HG03571 (cell line): ENCODE measurements around the gene IST1.
"Not testable (repeated sequence)": the region's sequence is repeated elsewhere in the genome, so short reads cannot be mapped to it uniquely, and the experiment has no call there.

Source experiments
- ATAC-seq: cut with Tn5 transposase; IDR thresholded peaks from one replicate; pipeline ENCODE4 v1.9.1; 2021; ENCODE audit not compliant: unreplicated experiment

Gene IST1

GRCh38 chr16:71894921-71895678, at the start of gene IST1:
TSS of gene IST1 (plus strand) at chr16:71895531. CDS start at chr16:71915641, 20,110 bp downstream.
- ATAC-seq, result peak; percentile 85

DNA sequence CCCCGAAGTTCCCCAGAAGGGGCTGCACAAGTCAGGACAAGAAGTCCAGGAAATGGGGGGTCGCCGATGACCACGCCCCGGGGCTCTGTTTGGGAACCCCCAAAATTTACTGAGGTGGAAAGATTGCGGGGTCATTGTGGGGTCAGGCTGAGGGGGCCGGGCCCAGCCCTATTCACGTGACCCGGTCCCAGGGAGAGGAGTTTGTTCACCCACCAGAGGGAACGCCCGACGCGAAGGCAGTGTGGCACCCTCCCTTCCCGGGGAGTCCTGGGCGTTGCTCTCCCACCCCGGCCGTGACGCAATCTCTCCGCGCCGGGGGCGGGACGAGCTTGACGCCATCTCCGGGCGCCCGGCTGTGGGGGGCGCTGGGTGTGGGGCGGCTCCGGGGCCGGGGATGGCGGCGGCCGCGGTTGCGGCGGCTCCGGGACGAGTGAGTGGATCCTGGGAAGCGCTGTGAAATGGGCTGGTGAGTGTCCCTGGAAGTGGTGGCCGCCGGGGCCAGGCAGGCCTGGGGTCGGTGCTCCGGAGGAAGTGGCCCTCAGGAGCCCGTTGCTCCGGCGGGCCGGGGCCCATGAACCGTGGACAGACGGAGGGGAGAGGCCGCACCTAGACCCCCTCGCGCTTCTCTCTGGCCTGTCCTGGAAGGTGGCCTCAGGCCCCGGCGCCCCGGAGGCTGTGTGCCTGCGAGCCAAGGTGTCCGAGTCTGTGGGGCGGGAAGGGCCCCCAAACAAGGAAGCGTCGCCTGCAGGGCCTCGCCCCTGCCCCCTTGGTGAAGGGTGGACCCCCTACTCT, 49.5 kb upstream of the IST1 start, which contains the start of gene ATXN1L:
ATXN1L (plus strand) TSS at position 338 of the 792 bp plus-strand sequence. CDS start 3,765 bp downstream, outside the sequence.
- ATAC-seq, result peak; percentile 64

- no peak for ATAC-seq
Measured at GRCh38 chr16:71846431-71846830, 48.9 kb upstream of the IST1 start.

DNA sequence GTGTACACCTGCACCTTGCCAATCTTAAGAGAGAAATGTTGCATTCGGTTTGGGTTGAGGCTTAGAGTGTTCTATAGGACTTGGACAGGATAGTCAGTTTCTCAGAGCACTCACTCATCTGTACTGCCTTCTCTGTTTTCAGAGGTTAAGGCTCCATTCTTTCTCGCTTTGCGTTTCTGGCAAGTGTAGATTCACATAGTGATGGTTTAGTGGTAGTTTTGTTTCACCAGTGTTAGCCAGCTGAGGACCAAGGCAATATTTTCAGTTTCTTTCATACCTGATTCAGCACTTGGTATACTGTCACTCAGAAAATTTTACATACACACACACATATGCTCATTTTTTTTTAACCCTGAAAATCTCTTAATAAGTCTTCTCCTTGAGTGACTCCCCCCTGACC, 48.2 kb upstream of the IST1 start:
- no peak for ATAC-seq

DNA sequence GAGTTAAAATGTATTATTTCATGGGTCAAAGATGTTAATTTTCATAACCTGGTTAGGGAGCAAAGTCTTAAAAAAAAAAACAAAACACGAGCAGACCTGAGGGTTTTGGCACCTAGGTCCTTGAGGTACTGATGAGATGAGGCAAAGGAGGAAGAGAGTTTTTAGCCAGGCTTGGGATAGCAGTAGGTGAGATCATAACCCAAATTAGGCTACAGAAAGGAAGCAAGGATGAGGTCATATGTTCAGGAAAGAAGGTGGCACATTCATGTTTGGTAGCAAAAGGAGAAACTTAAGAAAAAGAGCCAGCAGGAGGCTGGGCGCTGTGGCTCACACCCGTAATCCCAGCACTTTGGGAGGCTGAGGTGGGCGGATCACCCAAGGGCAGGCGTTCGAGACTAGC, 46.7 kb upstream of the IST1 start:
- no peak for ATAC-seq

DNA sequence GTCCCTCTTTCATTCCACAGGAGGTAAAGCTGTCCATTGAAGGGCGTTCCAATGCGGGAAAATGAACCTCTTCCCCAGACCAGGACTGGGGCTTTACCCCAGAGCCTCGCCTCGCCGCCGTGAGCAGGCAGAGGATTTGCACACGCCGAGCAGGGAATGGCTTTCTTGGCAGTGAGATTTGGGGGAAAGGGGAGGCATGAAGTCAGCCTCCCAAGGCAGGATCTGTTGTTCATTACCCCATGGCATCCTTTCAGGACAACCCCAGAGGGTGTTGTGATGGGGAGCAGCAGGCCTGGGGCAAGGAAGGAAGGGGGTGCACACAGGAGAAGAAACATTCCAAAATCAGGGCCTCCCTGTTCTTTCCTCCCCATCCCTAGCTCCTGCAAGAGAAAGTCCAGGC, 43.6 kb upstream of the IST1 start:
- no peak for ATAC-seq

DNA sequence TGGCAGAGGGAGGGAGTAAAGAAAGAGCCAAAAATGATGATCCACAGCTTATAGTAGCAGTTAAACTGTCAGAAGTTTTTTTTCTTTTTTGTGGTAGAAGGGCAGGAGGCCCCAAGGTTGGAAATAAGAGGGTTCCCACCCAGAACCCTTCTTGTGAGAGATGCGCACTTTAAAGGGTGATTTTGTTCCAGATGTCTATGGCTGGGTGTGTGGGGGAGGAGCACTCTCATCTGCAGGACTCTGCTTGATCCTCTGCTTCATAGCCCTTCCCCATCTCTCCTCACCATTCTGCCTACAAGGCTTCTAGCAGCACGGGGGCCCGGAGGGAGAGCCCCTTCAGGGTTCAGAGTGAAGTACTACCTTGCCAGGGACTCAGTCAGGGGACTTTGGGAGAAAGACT, 43.2 kb upstream of the IST1 start:
- no peak for ATAC-seq

- ATAC-seq, result no peak
Measured at GRCh38 chr16:71852561-71852960, 42.8 kb upstream of the IST1 start.

DNA sequence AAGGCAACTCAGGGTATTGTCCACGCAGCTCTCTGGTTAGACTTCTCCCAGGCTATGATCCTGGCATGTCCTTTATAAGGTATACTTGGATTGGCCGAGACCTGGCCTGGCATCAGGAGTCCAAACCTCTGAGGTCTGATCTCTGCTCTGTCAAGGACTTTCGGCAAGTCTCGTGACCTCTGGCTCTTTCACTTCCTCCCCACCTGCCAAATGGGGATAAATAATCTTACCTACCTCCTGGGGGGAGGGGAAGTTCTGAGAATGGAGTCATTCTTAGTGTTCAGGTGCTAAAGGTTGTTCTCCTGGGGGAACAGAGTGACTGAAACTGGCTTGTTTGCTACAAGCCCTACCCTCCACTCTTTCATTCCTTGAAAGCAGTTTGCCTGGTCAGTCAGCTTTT, 41.9 kb upstream of the IST1 start:
- peak; percentile 48 for ATAC-seq

- no peak for ATAC-seq
Measured at GRCh38 chr16:71854369-71854948, 40.9 kb upstream of the IST1 start.

DNA sequence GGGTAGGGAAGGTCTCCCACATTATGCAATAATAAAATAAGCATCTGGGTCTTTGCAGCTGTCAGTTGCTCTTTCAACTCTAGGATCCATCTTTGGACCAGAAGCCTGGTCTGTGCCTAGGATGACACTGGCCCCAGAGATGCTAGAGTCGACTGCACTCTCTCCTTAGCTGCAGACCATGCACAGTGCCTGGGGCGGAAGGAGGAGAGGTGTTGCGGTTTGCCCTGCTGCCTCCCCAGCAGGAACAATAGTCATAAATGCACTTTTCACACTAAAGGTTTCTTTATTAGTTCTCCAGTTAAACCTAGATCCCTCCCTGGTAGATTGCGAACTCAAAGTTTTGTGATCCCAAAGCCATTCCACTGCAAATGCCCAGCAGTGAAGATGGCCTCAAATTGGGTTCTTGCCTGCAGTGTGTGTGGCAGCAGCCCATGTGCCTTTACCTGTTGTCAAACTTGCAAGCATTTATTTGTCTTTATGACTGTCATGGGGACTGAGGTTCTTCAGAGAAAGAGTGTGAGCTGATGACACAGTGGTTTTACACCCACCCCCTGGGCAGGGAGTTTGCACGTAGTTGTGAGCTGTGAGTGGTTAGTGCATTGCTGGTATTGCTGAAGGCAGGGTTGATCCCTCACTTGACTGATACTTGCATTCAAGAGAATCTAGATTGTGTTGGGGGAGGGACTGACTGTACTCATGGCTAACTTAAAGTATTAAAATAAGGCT, 39.2 kb upstream of the IST1 start:
- no peak for ATAC-seq

DNA sequence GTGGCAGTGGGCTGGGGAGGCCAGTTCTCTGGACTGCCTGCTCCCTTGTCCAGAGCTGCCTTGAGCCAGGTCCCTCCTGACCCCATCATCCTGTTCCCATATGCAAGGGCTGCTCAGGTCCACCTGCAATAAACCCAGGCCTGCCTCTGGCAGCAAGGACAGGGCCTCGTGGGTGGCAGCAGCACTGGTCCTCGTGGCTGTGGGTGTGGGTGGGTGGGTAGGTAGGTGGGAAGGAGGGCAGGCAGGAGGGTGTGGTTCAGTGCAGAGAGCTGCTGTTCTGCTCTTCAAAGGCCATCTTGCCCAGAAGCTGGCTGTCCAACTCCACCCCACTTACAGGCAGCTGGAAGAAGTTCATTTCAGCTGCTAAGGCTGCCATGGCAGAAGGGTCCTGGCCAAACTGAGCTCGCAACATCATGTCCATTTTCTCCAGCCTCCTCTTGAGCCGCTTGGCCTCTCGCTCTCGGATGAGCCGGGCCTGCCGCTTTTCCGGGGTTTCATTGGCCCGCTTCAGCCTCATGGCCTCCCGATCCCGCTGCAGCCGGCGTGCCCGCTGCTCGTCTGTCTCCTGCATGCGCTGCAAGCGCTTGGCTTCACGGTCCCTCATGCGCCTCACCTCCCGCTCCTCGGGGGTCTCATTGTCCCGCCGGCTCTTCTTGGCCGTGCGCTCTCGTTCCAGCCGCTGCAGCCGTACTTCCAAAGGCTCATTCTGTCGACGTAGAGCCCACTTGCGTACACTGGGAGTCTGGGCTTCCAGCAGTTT, 35.4 kb upstream of the IST1 start:
- ATAC-seq, result no peak

GRCh38 chr16:71863995-71864394, 31.3 kb upstream of the IST1 start:
- ATAC-seq, result no peak

- ATAC-seq, result no peak
Measured at GRCh38 chr16:71865173-71865863, 30.0 kb upstream of the IST1 start.

DNA sequence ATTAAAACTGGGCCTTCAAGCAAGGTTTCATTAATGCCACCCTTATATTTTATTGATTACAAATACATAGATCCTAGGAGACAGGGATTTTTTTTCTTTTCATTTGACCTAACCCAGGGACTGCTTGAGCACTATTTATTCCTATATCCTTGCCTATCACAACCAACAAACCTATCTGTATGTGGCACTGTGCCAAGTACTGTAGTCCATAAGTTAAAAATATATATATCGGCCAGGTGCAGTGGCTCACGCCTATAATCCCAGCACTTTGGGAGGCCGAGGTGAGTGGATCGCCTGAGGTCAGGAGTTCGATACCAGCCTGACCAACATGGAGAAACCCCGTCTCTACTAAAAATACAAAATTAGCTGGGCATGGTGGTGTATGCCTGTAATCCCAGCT, 28.2 kb upstream of the IST1 start:
- not testable (repeated sequence) for ATAC-seq

GRCh38 chr16:71867939-71868338, 27.4 kb upstream of the IST1 start:
- ATAC-seq, result no peak

- ATAC-seq, result no peak
Measured at GRCh38 chr16:71869089-71869488, 26.2 kb upstream of the IST1 start.

GRCh38 chr16:71870818-71871217, 24.5 kb upstream of the IST1 start:
- no peak for ATAC-seq

GRCh38 chr16:71873199-71873598, 22.1 kb upstream of the IST1 start:
- ATAC-seq, result no peak

GRCh38 chr16:71878911-71879310, 16.4 kb upstream of the IST1 start:
- ATAC-seq, result no peak
